ENCODE results near the gene PLXDC2.

The PLXDC2 gene

DNA sequence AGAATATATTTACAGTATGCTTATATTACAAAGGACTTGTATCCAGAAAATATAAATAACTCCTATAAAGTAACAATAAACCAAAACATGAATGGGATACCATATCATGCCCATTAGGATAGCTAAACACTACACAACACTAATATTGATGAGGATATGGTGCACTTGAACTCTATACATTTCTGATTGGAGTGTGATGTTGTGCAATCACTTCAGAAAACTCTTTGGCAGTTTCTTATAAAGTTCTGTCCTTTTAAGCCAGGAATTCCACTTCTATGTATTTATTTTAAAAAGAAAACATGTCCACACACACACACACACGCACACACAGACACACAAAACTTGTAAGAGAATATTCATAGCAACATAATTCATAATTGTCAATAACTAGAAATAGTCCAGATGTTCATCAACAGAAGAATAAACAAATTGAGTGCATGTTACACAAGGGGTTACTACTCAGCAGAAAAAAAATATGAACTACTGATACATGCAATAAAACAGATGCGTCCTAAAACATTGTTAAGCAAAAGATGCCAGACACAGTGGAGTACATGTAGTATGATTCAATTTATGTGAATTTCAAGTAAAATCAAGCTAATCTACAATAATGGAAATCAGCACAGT, 416.0 kb downstream of the PLXDC2 start:
- DNase-seq: no peak

- no peak for DNase-seq
Measured at GRCh38 chr10:20233423-20233822, 417.2 kb downstream of the PLXDC2 start.

- no peak for DNase-seq
Measured at GRCh38 chr10:20234579-20234978, 418.3 kb downstream of the PLXDC2 start.

DNA sequence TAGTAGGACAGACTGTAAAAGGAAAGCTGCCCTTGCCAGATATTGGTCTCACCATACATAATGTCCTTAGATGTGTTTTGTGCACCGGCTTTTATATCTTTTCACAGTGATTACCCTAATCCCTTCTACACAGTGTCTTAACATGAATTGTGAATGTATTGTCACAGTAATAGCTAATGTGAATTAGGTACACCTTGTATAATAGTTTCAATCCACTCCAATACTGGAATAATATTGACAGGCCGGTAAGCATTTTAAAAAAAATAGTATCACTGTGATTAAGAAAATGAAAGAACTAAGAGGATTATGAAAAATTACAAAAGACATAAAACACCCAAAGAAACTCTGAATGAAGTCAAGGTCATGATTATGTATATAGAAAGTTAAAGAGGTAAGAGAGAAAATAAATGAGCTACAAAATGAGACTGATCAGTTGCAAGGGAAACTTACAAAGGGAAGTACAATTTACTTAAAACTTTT, 420.9 kb downstream of the PLXDC2 start:
- DNase-seq: no peak

GRCh38 chr10:20237586-20237985, 421.4 kb downstream of the PLXDC2 start:
- DNase-seq: no peak

DNA sequence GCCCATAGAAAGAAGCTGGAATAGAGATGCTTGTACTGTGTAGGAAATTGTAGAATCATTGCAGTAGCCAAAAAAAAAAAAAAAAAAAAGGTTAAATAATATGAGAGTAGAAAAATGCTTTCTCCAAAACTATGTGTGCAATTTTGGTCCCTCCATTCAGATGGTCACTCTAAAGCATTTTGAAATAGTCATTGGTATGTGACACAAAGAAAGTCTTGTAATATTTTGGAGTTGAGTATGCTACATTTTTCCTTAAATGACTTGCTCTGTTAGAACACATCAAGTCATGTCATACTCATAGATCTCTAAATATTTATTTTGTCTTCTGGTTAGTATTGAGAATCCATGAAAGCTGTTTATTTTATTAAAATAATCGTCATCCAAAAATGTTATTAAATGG, 424.4 kb downstream of the PLXDC2 start:
- DNase-seq: no peak

GRCh38 chr10:20247454-20247853, 431.2 kb downstream of the PLXDC2 start:
- DNase-seq: no peak

- no peak for DNase-seq
Measured at GRCh38 chr10:20247891-20248708, 431.9 kb downstream of the PLXDC2 start.

DNA sequence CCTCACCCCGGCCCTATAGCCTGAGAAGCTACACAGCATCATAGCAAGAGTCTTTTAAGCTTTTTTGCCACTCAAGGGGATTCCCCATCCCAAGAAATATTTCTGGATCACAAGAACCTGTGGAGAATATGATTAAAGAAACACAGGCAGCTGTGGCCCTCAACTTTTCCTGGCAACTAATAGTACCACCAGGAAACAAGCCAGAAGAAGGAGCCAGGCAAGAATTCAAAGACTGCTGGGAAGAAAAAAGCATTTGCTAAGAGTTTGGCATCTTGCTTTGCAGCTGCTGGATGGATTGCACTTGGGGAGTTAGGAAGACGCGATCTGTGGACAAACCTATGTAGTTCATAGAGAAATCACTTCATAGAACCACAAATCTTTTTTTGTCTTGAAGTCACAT, 437.8 kb downstream of the PLXDC2 start:
- no peak for DNase-seq

GRCh38 chr10:20254497-20254896, 438.3 kb downstream of the PLXDC2 start:
- no peak for DNase-seq

- DNase-seq: no peak
Measured at GRCh38 chr10:20256969-20257368, 440.7 kb downstream of the PLXDC2 start.

DNA sequence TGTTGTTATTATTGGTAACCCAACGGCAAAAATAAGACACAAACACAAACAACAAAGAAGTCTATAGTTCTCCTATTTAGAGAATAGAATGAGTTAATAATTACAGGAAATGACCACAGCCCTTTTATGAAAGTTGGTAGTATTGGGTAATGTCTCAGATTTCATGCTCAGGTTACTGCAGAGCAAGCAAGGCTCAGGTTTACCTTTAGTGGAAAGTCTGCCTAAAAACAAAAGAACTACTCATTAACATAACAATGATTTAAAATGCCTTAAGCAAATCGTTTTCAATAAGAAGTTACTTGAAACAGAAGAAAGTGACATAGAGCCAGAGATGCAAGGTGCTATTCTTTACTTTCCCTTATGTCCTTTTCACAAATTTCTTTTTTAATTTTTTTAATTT, 441.2 kb downstream of the PLXDC2 start:
- DNase-seq: no peak

- no peak for DNase-seq
Measured at GRCh38 chr10:20265146-20265545, 448.9 kb downstream of the PLXDC2 start.

GRCh38 chr10:20267734-20268133, 451.5 kb downstream of the PLXDC2 start:
- no peak for DNase-seq

DNA sequence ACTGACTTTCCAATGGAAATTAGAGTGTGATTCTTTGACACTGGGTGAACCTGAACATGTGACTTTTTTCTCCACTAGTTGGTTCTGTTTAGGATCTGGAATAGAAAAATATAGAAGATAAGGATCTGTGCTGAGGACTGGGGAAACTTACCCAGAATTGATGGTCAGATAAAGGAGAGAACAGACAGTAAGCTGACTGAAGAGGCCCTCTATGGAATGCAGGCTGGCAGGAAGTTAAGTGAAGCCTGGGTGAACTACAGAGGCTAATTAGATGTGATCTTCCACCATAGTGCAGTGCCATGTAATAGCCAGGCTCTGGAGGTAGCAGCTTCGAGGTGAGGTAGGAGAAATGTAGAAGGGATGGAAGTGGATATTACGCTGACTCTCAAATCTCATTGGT, 455.3 kb downstream of the PLXDC2 start:
- no peak for DNase-seq

- no peak for DNase-seq
Measured at GRCh38 chr10:20272608-20273007, 456.4 kb downstream of the PLXDC2 start.

DNA sequence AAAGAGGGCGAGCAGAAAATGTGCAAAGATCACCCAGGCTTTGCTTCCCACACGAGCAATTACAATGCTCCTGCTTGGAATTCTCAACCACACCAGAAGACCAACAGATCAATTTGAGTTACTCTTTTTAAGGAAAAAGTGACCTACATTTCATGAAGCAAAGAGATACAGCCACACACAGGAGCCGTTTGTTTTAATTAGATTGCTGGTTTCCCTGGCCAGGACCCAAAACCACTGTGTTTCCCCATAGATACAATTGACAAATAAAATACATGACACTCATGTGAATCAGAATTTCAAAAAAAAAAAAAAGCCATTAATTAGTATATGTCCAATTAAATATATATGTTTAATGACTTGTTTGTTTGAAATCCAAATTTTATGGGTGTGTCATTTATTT, 458.3 kb downstream of the PLXDC2 start:
- DNase-seq: no peak

DNA sequence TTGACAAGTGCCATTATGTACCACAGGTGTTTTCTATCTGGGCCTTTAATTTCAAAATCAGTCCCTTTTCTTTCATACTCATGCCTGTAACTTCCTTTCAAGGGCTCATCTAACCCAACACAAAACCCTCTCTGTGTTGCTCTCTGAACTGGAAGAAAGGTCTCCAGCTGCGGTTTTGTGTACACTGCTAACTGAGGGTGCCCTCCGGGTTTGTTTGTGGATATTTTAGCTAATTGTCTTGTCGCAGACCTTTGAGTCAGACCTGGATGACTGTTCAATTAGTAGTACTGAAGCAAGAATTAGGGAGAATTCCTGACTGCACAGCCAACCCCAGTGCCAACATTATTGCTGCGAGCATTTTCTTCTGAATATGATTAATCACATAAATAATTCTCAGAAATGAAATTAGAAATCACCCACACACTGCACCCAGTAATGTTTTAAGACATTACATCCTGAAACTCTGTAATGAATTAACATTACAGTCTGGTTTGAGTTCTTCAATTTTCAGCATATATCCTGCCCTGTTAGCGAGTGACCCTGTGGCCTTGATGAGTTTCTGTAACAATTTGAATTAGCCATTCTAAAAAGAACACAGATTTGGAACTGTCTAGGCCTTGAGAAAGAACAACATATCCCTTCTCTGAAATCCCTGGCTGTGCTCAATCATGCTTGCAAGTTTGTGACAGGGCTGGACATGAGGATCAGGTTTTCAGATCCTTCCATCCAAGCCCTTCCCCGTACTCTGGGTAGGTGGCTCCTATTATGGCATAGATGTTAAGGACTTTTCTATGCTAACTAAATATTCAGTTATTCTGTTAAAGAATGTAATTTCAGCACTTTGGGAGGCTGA, 460.1 kb downstream of the PLXDC2 start:
- peak; percentile 9 for DNase-seq

DNA sequence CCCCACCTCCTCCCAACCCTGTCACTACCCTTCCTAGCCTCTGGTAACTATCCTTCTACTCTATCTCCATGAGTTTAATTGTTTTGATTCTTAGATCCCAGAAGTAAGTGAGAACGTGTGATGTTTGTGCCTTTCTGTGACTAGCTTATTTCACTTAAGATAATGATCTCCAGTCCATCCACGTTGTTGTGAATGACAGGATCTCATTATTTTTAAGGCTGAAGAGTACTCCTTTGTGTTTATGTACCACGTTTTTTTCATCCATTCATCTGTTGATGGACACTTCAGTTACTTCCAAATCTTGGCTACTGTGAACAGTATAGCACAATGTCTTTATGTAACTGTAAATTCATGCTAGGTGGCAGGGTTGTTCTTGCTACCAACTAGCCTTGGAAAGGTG, 461.6 kb downstream of the PLXDC2 start:
- DNase-seq: no peak

GRCh38 chr10:20281579-20281978, 465.3 kb downstream of the PLXDC2 start:
- DNase-seq: no peak

GRCh38 chr10:20287586-20287985, 471.4 kb downstream of the PLXDC2 start:
- DNase-seq: no peak

GRCh38 chr10:20288060-20288459, 471.8 kb downstream of the PLXDC2 start:
- DNase-seq: no peak

DNA sequence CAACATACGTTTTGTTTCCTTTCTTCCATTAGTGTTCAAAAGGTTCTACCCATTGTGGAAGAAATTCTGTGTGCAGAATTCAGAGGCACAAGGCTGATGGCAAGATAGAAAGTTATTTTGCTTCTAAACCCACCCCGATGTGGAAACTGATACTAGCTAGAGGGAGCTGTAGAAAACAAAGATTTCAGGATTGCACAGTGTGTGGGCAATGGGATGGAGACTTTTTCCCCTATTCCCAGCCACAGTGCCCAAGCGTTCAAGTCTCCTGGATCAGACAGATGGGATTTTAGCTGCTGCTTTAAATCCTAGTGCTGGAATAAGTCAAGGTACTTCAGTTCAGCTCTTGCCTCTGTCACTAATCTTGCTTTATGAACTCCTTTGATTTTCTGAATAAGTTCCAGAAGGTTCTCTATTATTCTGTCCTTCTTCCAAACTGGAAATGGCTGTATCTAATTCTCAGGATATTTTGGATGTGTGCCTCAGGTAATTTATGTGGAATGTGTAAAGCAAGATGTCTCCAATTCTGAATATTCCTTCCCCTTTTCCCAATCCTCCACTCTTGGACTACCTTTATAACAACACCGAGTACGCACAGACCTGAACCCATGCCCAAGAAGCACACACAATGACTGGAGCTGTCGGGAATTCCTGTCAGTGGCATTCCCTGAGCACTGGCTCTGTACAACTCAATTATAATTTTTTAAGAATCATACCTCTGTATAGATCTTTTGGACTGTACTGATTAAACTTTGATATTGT, 473.0 kb downstream of the PLXDC2 start:
- no peak for DNase-seq
